HCT116 (cell line): ENCODE results near the gene WDHD1. TPM values are rescaled to one million over a fixed set of nuclear protein-coding genes. Genes with fewer than 3 reads are reported as not detected.

Experiments used
- ATAC-seq: fragments of 200-7000 bp; cut with Tn5 transposase; 2 replicates; pipeline ENCODE4 v1.9.1; 2020; ENCODE audit warnings: mild to moderate bottlenecking, moderate library complexity
- BruUV-seq: library from RNA; stranded (reverse); fragments of 400-500 nt; replicated peaks from 2 replicates; lab custom pipeline; 2021; lab: Mats Ljungman, UMichigan
- CTCF ChIA-PET: fragments of 300-600 bp; sonication (Branson Sonifier 250); formaldehyde crosslinking; loops from one replicate; lab custom pipeline; 2021; ENCODE audit warnings: antibody characterized with exemption; lab: Charles Lee
- POLR2A ChIA-PET: fragments of 300-600, 350-600 bp; sonication (Branson Sonifier 250); formaldehyde crosslinking; loops from one replicate; lab custom pipeline; 2021; ENCODE audit warnings: antibody characterized with exemption; lab: Charles Lee
- RAD21 ChIA-PET, 2 experiments: fragments of 300-600 bp; sonication (Branson Sonifier 250); formaldehyde crosslinking; loops; one replicate each; lab custom pipeline; 2023; ENCODE audit warnings: low total read pairs in 2 of 2; ENCODE audit not compliant: uncharacterized antibody in 2 of 2, unreplicated experiment in 2 of 2, low non-redundant PET in 1 of 2; lab: Charles Lee
- DNase-seq: peaks from one replicate; pipeline ENCODE4 v3.0.0-alpha.2; 2010; ENCODE audit warnings: low read depth, low spot score
- H2AFZ ChIP-seq: fragments of 200-600 bp; shearing (Covaris generic), sonication (generic); 2 replicates; pipeline ENCODE4 v1.6.1; 2017; ENCODE audit warnings: low read depth, mixed run types, mixed read lengths, antibody characterized with exemption, low read length; ENCODE audit not compliant: poor library complexity, severe bottlenecking
- H3K27ac ChIP-seq: 2 replicates; pipeline ENCODE4 v1.5.1; 2012; ENCODE audit warnings: low read depth, low read length
- H3K27me3 ChIP-seq: fragments of 200-600 bp; sonication (generic); 2 replicates; pipeline ENCODE4 v1.6.1; 2016; ENCODE audit warnings: mixed run types, low read length, mixed read lengths; ENCODE audit not compliant: insufficient read depth
- H3K36me3 ChIP-seq, 2 experiments: fragments of 200-500 bp in 1 of 2; fragments of 200-600 bp in 1 of 2; sonication (Bioruptor generic) in 1 of 2; sonication (generic) in 1 of 2; 2 replicates each; pipeline versions ENCODE4 v1.5.1 to v1.6.1; 2014 to 2016; ENCODE audit warnings: low read length in 2 of 2, inconsistent platforms in 1 of 2, mixed read lengths in 1 of 2, mixed run types in 1 of 2; ENCODE audit not compliant: insufficient read depth in 2 of 2, control insufficient read depth in 1 of 2
- H3K4me1 ChIP-seq, 2 experiments: fragments of 200-600 bp in 1 of 2; sonication (generic) in 1 of 2; 2 replicates each; pipeline versions ENCODE4 v1.5.1 to v1.6.1; 2012 to 2017; ENCODE audit warnings: low read length in 2 of 2, inconsistent platforms in 1 of 2, mild to moderate bottlenecking in 1 of 2, mixed read lengths in 1 of 2, mixed run types in 1 of 2, moderate library complexity in 1 of 2; ENCODE audit not compliant: insufficient read depth in 2 of 2, control insufficient read depth in 1 of 2
- H3K4me2 ChIP-seq: fragments of 200-600 bp; sonication (generic); 2 replicates; pipeline ENCODE4 v1.6.1; 2017; ENCODE audit warnings: mixed run types, low read length, mixed read lengths
- H3K4me3 ChIP-seq, 2 experiments: fragments of 200-600 bp in 1 of 2; sonication (generic) in 1 of 2; replicated peaks in 1 of 2; 2 replicates each; pipeline ENCODE4 v1.5.1; 2011 to 2016; ENCODE audit warnings: low read length in 2 of 2, control low read depth in 1 of 2, low read depth in 1 of 2, mild to moderate bottlenecking in 1 of 2, mixed read lengths in 1 of 2, mixed run types in 1 of 2
- H3K79me2 ChIP-seq: fragments of 200-600 bp; sonication (generic); 2 replicates; pipeline ENCODE4 v1.6.1; 2017; ENCODE audit warnings: mild to moderate bottlenecking, mixed run types, low read length, moderate library complexity, mixed read lengths; ENCODE audit not compliant: insufficient read depth
- H3K9ac ChIP-seq: fragments of 200-600 bp; sonication (generic); 2 replicates; pipeline ENCODE4 v1.6.1; 2016; ENCODE audit warnings: low read length, mixed read lengths
- H3K9me2 ChIP-seq: fragments of 200-600 bp; sonication (generic), shearing (Covaris generic); 2 replicates; pipeline ENCODE4 v1.6.1; 2017; ENCODE audit warnings: mixed run types, mild to moderate bottlenecking, moderate library complexity; ENCODE audit not compliant: insufficient read depth
- H3K9me3 ChIP-seq, 2 experiments: fragments of 200-500 bp in 1 of 2; fragments of 200-600 bp in 1 of 2; sonication (Bioruptor generic) in 1 of 2; sonication (generic) in 1 of 2; 2 replicates each; pipeline ENCODE4 v1.6.1; 2014 to 2017; ENCODE audit warnings: low read length in 2 of 2, mixed read lengths in 2 of 2, inconsistent platforms in 1 of 2, low read depth in 1 of 2, mild to moderate bottlenecking in 1 of 2, mixed run types in 1 of 2, moderate library complexity in 1 of 2; ENCODE audit not compliant: control insufficient read depth in 1 of 2, insufficient read depth in 1 of 2
- H4K20me1 ChIP-seq: fragments of 200-600 bp; sonication (generic), shearing (Covaris generic); 2 replicates; pipeline ENCODE4 v1.6.1; 2017; ENCODE audit warnings: mixed run types, mild to moderate bottlenecking, moderate library complexity; ENCODE audit not compliant: insufficient read depth
- CBX3 ChIP-seq: IDR thresholded peaks from 2 replicates; pipeline ENCODE4 v1.6.1; 2012; ENCODE audit warnings: low read depth
- CEBPB ChIP-seq: IDR thresholded peaks from 2 replicates; pipeline ENCODE4 v1.6.1; 2012; ENCODE audit warnings: low read depth
- EGR1 ChIP-seq: IDR thresholded peaks from 2 replicates; pipeline ENCODE4 v1.6.1; 2012; ENCODE audit warnings: low read depth
- JUND ChIP-seq: IDR thresholded peaks from 2 replicates; pipeline ENCODE4 v1.6.1; 2012
- POLR2A ChIP-seq: IDR thresholded peaks from 2 replicates; pipeline ENCODE4 v1.7.0; 2011; ENCODE audit warnings: borderline replicate concordance; ENCODE audit not compliant: insufficient read depth, insufficient read length; ENCODE audit errors: extremely low read depth
- POLR2AphosphoS5 ChIP-seq: IDR thresholded peaks from 2 replicates; pipeline ENCODE4 v1.6.1; 2011; ENCODE audit warnings: mild to moderate bottlenecking, low read depth, low read length, moderate library complexity
- RAD21 ChIP-seq: IDR thresholded peaks from 2 replicates; pipeline ENCODE4 v1.6.1; 2012; ENCODE audit warnings: low read depth, mild to moderate bottlenecking
- SIN3A ChIP-seq: IDR thresholded peaks from 2 replicates; pipeline ENCODE4 v1.6.1; 2012; ENCODE audit warnings: low read depth
- SP1 ChIP-seq: IDR thresholded peaks from 2 replicates; pipeline ENCODE4 v1.6.1; 2012; ENCODE audit warnings: low read depth
- SRF ChIP-seq: IDR thresholded peaks from 2 replicates; pipeline ENCODE4 v1.6.1; 2012; ENCODE audit warnings: low read depth
- TCF7L2 ChIP-seq: IDR thresholded peaks from 2 replicates; pipeline ENCODE4 v1.7.0; 2011; ENCODE audit warnings: borderline replicate concordance, inconsistent platforms; ENCODE audit not compliant: insufficient read depth, insufficient read length; ENCODE audit errors: extremely low read depth
- YY1 ChIP-seq: IDR thresholded peaks from 2 replicates; pipeline ENCODE4 v1.6.1; 2011; ENCODE audit warnings: low read length, low read depth, moderate library complexity, mild to moderate bottlenecking; ENCODE audit not compliant: insufficient replicate concordance; ENCODE audit errors: extremely low read depth
- ZFX ChIP-seq: fragments of 450-650 bp; IDR thresholded peaks from 2 replicates; pipeline ENCODE4 v1.6.1; 2017
- ZNF274 ChIP-seq: fragments of 200-500 bp; sonication (Bioruptor generic); IDR thresholded peaks from 2 replicates; pipeline ENCODE4 v1.6.1; 2014; ENCODE audit warnings: mild to moderate bottlenecking, low read depth, low read length, inconsistent platforms
- intact Hi-C: fragments of 100-400 bp; cut with micrococcal nuclease; formaldehyde crosslinking; loops from 2 replicates; pipeline ENCODE4 v1.10.0; 2022
- total RNA-seq: library from RNA; stranded (reverse); gene quantifications from one replicate; pipeline ENCODE4 v1.2.1, GENCODE V29; 2021; ENCODE audit not compliant: unreplicated experiment
- TF ChIP-seq, protein P1 (sequence below), 3 experiments: fragments of 200-600 bp in 1 of 3; sonication (generic) in 1 of 3; IDR thresholded peaks in 2 of 3; conservative IDR thresholded peaks in 1 of 3; 2 replicates each; pipeline ENCODE4 v1.5.1; 2012 to 2017; ENCODE audit warnings: low read depth in 2 of 3, low read length in 2 of 3, antibody characterized with exemption in 1 of 3, borderline replicate concordance in 1 of 3, control low read depth in 1 of 3, mild to moderate bottlenecking in 1 of 3, mixed read lengths in 1 of 3, mixed run types in 1 of 3, moderate library complexity in 1 of 3; ENCODE audit not compliant: insufficient read depth in 1 of 3
- TF ChIP-seq, protein P2 (sequence below): IDR thresholded peaks from 2 replicates; pipeline ENCODE4 v1.6.1; 2012
- TF ChIP-seq, protein P3 (sequence below): IDR thresholded peaks from 2 replicates; pipeline ENCODE4 v1.6.1; 2011; ENCODE audit warnings: mild to moderate bottlenecking, low read length, moderate library complexity; ENCODE audit not compliant: insufficient replicate concordance; ENCODE audit errors: extremely low read depth
- TF ChIP-seq, protein P4 (sequence below): IDR thresholded peaks from 2 replicates; pipeline ENCODE4 v1.6.1; 2012; ENCODE audit warnings: low read depth

Gene WDHD1
- total RNA-seq, 1 experiment from 2014 or later, result 44.3 TPM

DNA sequence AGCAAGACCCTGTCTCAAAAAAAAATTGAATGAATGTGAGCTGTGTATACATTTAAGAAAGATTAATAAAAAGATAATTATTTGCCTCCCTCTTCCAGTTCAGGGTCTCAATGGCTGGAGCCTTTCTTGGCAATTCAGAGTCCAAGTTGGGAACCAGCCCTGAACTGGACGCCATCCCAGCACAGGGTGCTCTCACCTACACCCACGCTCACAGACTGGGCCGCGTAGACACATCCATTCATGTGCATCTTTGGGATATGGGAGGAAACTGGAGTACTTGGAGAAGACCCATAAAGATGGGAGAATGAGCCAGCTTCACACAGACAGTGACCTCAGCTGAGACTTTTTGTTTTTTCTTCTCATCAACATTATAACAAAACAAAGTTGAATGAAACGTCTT is 31.0 kb upstream of the WDHD1 start:
- CTCF ChIA-PET, result no interaction called here

More for the DNA sequence above, 31.0 kb upstream of the WDHD1 start:
- DNase-seq (no peak), ATAC-seq (no peak)
- Histone ChIP-seq H4K20me1 (peaks cover 48% of the 10 kb centered on the region; the same call in 1 of the 2 replicates), H3K79me2 (peaks cover 100% of the 10 kb centered on the region), H3K4me1 (peaks cover 0 to 7% of the 10 kb centered on the region in 2 experiments; a peak in 3 of 4 replicates), H3K9me3 (no peaks in the 10 kb centered on the region), H3K9me2 (no peaks in the 10 kb centered on the region), H2AFZ (no peak overlapping the region), H3K4me2 (no peak overlapping the region), H3K9ac (no peak overlapping the region), H3K27ac (no peak overlapping the region), H3K4me3 (no peak overlapping the region), H3K36me3 (peaks cover 21 to 32% of the 10 kb centered on the region in 2 experiments; a peak in 3 of 4 replicates), H3K27me3 (no peaks in the 10 kb centered on the region)
- intact Hi-C loops, result no loop called here
- RAD21 ChIA-PET, result no interaction called here
- no TSS peak for BruUV-seq
- POLR2A ChIA-PET, result interaction anchor here (0.6 kb wide), 1 partner anchor 8 kb away, joined by 3 read pairs; no protein-coding TSS in a partner anchor
- no peak for TF ChIP-seq RAD21
- TF ChIP-seq, protein P1, sequence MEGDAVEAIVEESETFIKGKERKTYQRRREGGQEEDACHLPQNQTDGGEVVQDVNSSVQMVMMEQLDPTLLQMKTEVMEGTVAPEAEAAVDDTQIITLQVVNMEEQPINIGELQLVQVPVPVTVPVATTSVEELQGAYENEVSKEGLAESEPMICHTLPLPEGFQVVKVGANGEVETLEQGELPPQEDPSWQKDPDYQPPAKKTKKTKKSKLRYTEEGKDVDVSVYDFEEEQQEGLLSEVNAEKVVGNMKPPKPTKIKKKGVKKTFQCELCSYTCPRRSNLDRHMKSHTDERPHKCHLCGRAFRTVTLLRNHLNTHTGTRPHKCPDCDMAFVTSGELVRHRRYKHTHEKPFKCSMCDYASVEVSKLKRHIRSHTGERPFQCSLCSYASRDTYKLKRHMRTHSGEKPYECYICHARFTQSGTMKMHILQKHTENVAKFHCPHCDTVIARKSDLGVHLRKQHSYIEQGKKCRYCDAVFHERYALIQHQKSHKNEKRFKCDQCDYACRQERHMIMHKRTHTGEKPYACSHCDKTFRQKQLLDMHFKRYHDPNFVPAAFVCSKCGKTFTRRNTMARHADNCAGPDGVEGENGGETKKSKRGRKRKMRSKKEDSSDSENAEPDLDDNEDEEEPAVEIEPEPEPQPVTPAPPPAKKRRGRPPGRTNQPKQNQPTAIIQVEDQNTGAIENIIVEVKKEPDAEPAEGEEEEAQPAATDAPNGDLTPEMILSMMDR (IDR thresholded peaks at IDR 0.05 in 2 of 3, conservative IDR thresholded peaks at IDR 0.05 in 1 of 3; ENCODE audit: borderline replicate concordance in 1 of 3, insufficient read depth in 1 of 3, low read depth in 2 of 3, low read length in 2 of 3), result no peak
- no peak for TF ChIP-seq CEBPB
- no peak for TF ChIP-seq EGR1
- TF ChIP-seq, protein P2, sequence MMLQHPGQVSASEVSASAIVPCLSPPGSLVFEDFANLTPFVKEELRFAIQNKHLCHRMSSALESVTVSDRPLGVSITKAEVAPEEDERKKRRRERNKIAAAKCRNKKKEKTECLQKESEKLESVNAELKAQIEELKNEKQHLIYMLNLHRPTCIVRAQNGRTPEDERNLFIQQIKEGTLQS, result no peak
- TF ChIP-seq ZNF274, result no peak
- TF ChIP-seq ZFX, result no peak
- TF ChIP-seq CBX3, result no peak
- no peak for TF ChIP-seq POLR2A
- TF ChIP-seq, protein P3, sequence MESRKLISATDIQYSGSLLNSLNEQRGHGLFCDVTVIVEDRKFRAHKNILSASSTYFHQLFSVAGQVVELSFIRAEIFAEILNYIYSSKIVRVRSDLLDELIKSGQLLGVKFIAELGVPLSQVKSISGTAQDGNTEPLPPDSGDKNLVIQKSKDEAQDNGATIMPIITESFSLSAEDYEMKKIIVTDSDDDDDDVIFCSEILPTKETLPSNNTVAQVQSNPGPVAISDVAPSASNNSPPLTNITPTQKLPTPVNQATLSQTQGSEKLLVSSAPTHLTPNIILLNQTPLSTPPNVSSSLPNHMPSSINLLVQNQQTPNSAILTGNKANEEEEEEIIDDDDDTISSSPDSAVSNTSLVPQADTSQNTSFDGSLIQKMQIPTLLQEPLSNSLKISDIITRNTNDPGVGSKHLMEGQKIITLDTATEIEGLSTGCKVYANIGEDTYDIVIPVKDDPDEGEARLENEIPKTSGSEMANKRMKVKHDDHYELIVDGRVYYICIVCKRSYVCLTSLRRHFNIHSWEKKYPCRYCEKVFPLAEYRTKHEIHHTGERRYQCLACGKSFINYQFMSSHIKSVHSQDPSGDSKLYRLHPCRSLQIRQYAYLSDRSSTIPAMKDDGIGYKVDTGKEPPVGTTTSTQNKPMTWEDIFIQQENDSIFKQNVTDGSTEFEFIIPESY, result no peak
- no peak for TF ChIP-seq JUND
- no peak for TF ChIP-seq SRF
- TF ChIP-seq SIN3A, result no peak
- TF ChIP-seq SP1, result no peak
- no peak for TF ChIP-seq POLR2AphosphoS5
- TF ChIP-seq TCF7L2, result no peak
- TF ChIP-seq YY1, result no peak
- TF ChIP-seq, protein P4, sequence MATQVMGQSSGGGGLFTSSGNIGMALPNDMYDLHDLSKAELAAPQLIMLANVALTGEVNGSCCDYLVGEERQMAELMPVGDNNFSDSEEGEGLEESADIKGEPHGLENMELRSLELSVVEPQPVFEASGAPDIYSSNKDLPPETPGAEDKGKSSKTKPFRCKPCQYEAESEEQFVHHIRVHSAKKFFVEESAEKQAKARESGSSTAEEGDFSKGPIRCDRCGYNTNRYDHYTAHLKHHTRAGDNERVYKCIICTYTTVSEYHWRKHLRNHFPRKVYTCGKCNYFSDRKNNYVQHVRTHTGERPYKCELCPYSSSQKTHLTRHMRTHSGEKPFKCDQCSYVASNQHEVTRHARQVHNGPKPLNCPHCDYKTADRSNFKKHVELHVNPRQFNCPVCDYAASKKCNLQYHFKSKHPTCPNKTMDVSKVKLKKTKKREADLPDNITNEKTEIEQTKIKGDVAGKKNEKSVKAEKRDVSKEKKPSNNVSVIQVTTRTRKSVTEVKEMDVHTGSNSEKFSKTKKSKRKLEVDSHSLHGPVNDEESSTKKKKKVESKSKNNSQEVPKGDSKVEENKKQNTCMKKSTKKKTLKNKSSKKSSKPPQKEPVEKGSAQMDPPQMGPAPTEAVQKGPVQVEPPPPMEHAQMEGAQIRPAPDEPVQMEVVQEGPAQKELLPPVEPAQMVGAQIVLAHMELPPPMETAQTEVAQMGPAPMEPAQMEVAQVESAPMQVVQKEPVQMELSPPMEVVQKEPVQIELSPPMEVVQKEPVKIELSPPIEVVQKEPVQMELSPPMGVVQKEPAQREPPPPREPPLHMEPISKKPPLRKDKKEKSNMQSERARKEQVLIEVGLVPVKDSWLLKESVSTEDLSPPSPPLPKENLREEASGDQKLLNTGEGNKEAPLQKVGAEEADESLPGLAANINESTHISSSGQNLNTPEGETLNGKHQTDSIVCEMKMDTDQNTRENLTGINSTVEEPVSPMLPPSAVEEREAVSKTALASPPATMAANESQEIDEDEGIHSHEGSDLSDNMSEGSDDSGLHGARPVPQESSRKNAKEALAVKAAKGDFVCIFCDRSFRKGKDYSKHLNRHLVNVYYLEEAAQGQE, result no peak
